GM23338 (cell line): ENCODE data around the gene SIVA1. TPM values are rescaled to one million over a fixed set of nuclear protein-coding genes. Genes with fewer than 3 reads are reported as not detected.

Experiments
- ATAC-seq: fragments of 200-7000 bp; cut with Tn5 transposase; 3 replicates; pipeline ENCODE4 v1.9.1; 2020
- DNase-seq: peaks from one replicate; pipeline ENCODE4 v3.0.0-alpha.2; 2015; ENCODE audit warnings: low spot score
- H2AFZ ChIP-seq: fragments of 200-600 bp; sonication (generic); 2 replicates; pipeline ENCODE4 v1.8.0; 2016; ENCODE audit warnings: antibody characterized with exemption, mild to moderate bottlenecking, moderate library complexity
- H3F3A ChIP-seq: fragments of 200-600 bp; sonication (generic); replicated peaks from 2 replicates; pipeline ENCODE4 v1.8.0; 2017; ENCODE audit warnings: antibody characterized with exemption, mixed run types, low read depth
- H3K27ac ChIP-seq: fragments of 200-600 bp; sonication (generic); 2 replicates; pipeline ENCODE4 v1.6.1; 2016; ENCODE audit warnings: low read depth
- H3K27me3 ChIP-seq: fragments of 200-600 bp; sonication (generic); 2 replicates; pipeline ENCODE4 v1.8.0; 2016; ENCODE audit warnings: mild to moderate bottlenecking, mixed run types, moderate library complexity; ENCODE audit not compliant: insufficient read depth
- H3K36me3 ChIP-seq: fragments of 200-600 bp; sonication (generic); 2 replicates; pipeline ENCODE4 v1.8.0; 2016; ENCODE audit warnings: mild to moderate bottlenecking; ENCODE audit not compliant: insufficient read depth
- H3K4me1 ChIP-seq: fragments of 200-600 bp; sonication (generic); 2 replicates; pipeline ENCODE4 v1.8.0; 2016; ENCODE audit warnings: mild to moderate bottlenecking, moderate library complexity; ENCODE audit not compliant: insufficient read depth
- H3K4me2 ChIP-seq: fragments of 200-600 bp; sonication (generic); 2 replicates; pipeline ENCODE4 v1.7.1; 2017; ENCODE audit warnings: mixed run types
- H3K4me3 ChIP-seq: fragments of 200-600 bp; sonication (generic); 2 replicates; pipeline ENCODE4 v1.6.1; 2016; ENCODE audit warnings: mixed run types
- H3K79me2 ChIP-seq: fragments of 200-600 bp; sonication (generic); replicated peaks from 2 replicates; pipeline ENCODE4 v1.8.0; 2017; ENCODE audit warnings: mild to moderate bottlenecking; ENCODE audit not compliant: insufficient read depth
- H3K9me2 ChIP-seq: fragments of 200-600 bp; sonication (generic); 2 replicates; pipeline ENCODE4 v1.8.0; 2017; ENCODE audit not compliant: insufficient read depth
- H4K20me1 ChIP-seq: fragments of 200-600 bp; sonication (generic); replicated peaks from 2 replicates; pipeline ENCODE4 v1.8.0; 2017; ENCODE audit warnings: mild to moderate bottlenecking; ENCODE audit not compliant: insufficient read depth
- H3K27ac Mint-ChIP-seq: 2 replicates; pipeline ENCODE4 v1.8.0; 2020; ENCODE audit warnings: inconsistent platforms, mild to moderate bottlenecking, moderate library complexity, mixed read lengths
- H3K27me3 Mint-ChIP-seq: 3 replicates; pipeline ENCODE4 v1.8.0; 2022; ENCODE audit warnings: low read depth, mild to moderate bottlenecking, moderate library complexity, mixed read lengths, inconsistent platforms; ENCODE audit not compliant: insufficient read depth, poor library complexity
- H3K36me3 Mint-ChIP-seq: 3 replicates; pipeline ENCODE4 v1.8.0; 2021; ENCODE audit warnings: low read depth, mild to moderate bottlenecking, inconsistent platforms, moderate library complexity, mixed read lengths
- H3K4me1 Mint-ChIP-seq: 3 replicates; pipeline ENCODE4 v1.8.0; 2020; ENCODE audit warnings: mild to moderate bottlenecking, inconsistent platforms, mixed read lengths
- H3K4me3 Mint-ChIP-seq: 3 replicates; pipeline ENCODE4 v1.8.0; 2021; ENCODE audit warnings: moderate library complexity, mild to moderate bottlenecking, inconsistent platforms, mixed read lengths
- H3K9me3 Mint-ChIP-seq: 3 replicates; pipeline ENCODE4 v1.8.0; 2020; ENCODE audit warnings: moderate library complexity, mild to moderate bottlenecking, inconsistent platforms, mixed read lengths
- JUNB ChIP-seq: IDR thresholded peaks from one replicate; pipeline ENCODE4 v1.6.1; 2016; ENCODE audit warnings: antibody characterized with exemption; ENCODE audit not compliant: unreplicated experiment
- ZNF114 ChIP-seq: fragments of 250-450 bp; sonication (Bioruptor Pico); IDR thresholded peaks from 2 replicates; pipeline ENCODE4 v1.5.0; 2020; ENCODE audit warnings: mild to moderate bottlenecking, moderate library complexity
- ZNF462 ChIP-seq: fragments of 250-450 bp; sonication (Bioruptor Pico); IDR thresholded peaks from 2 replicates; pipeline ENCODE4 v1.5.0; 2020; ENCODE audit warnings: mild to moderate bottlenecking, moderate library complexity
- polyA plus RNA-seq: library from polyadenylated mRNA; unstranded; fragments of >200 nt; fragmentation: Nextera tagmentation; extraction: Ambion mirVana; gene quantifications from 2 replicates; pipeline ENCODE4 v1.2.1, GENCODE V29; 2016
- total RNA-seq: library from RNA; depleted of rRNA; stranded (reverse); fragments of >200 nt; shearing (Covaris generic); gene quantifications from 2 replicates; pipeline ENCODE4 v1.2.3, GENCODE V29; 2014

The SIVA1 gene
- total and polyA plus RNA-seq, 2 experiments from 2014 or later, result 215 to 392 TPM

GRCh38 chr14:104724407-104724980 lies 28.5 kb upstream of the SIVA1 start:
- TF ChIP-seq ZNF462 (CRISPR knock-in tag), result no peak
- no peak for TF ChIP-seq ZNF114 (CRISPR knock-in tag)
- no peak for TF ChIP-seq JUNB
- Histone ChIP-seq H3K4me3 (peak overlapping the region; percentile 62), H3K36me3 (no peaks in the 10 kb centered on the region), H3K4me2 (peak overlapping the region; percentile 83), H4K20me1 (no peaks in the 10 kb centered on the region), H3K79me2 (no peaks in the 10 kb centered on the region), H3F3A (no peaks in the 10 kb centered on the region; the same call in 1 of the 2 replicates), H3K27ac (no peak overlapping the region), H3K27me3 (no peaks in the 10 kb centered on the region), H3K9me2 (no peaks in the 10 kb centered on the region), H3K4me1 (peaks cover 10% of the 10 kb centered on the region; the same call in 1 of the 2 replicates), H2AFZ (no peak overlapping the region)
- peak; percentile 40 for DNase-seq
- H3K9me3 Mint-ChIP-seq, result peaks cover 4% of the 10 kb centered on the region; the same call in 2 of the 3 replicates
- no peaks in the 10 kb centered on the region; the same call in 2 of the 3 replicates for H3K36me3 Mint-ChIP-seq
- no peak overlapping the region for H3K27ac Mint-ChIP-seq
- ATAC-seq, result no peak; the same call in 1 of the 3 replicates
- H3K4me3 Mint-ChIP-seq, result peak overlapping the region; percentile 75
- H3K27me3 Mint-ChIP-seq, result peaks cover 14% of the 10 kb centered on the region
- peaks cover 7% of the 10 kb centered on the region; the same call in 2 of the 3 replicates for H3K4me1 Mint-ChIP-seq
